Stomach (tissue), 4 donors: ENCODE results near the gene ZNF626.

Experiments used
- CTCF ChIP-seq, 7 experiments: fragments of 450-650 bp in 4 of 7; fragments of 200-600 bp in 3 of 7; sonication (generic) in 3 of 7; IDR thresholded peaks; one replicate each; pipeline ENCODE4 v1.5.1; 2016 to 2019; ENCODE audit warnings: antibody characterized with exemption in 7 of 7, control low read depth in 2 of 7, mild to moderate bottlenecking in 1 of 7
- POLR2A ChIP-seq, 4 donors: fragments of 450-650 bp; IDR thresholded peaks; one replicate each; pipeline ENCODE4 v1.6.1; 2016; ENCODE audit warnings: antibody characterized with exemption in 4 of 4, control low read depth in 2 of 4, mild to moderate bottlenecking in 1 of 4, moderate library complexity in 1 of 4

- TF ChIP-seq CTCF (IDR thresholded peaks at IDR 0.05) = no peak
- no peak for TF ChIP-seq POLR2A (IDR thresholded peaks at IDR 0.05)
Observed at GRCh38 chr19:20640545-20640944, 20.8 kb downstream of the ZNF626 start.
